Kidney (tissue), 14 donors: Measurements from ENCODE around the gene UNC13D. TPM values are rescaled to one million over a fixed set of nuclear protein-coding genes. Genes with fewer than 3 reads are reported as not detected.
"Not testable (repeated sequence)": the region's sequence is repeated elsewhere in the genome, so short reads cannot be mapped to it uniquely, and the experiment has no call there.

Source experiments
- DNase-seq, 5 donors: peaks; one replicate each; pipeline ENCODE4 v3.0.0-alpha.2; 2013 to 2020
- FAIRE-seq: peaks from 2 replicates; lab custom pipeline; 2012; peaks lifted over from hg19 to GRCh38; lab: Jason Lieb, UNC
- H3K27ac ChIP-seq, 2 donors: one replicate each; pipeline ENCODE4 v1.7.0; 2013; ENCODE audit warnings: low read depth in 2 of 2, low read length in 2 of 2, inconsistent platforms in 1 of 2
- H3K27me3 ChIP-seq: one replicate; pipeline ENCODE4 v1.7.1; 2013; ENCODE audit warnings: low read length, inconsistent platforms; ENCODE audit not compliant: control insufficient read depth, insufficient read depth
- H3K36me3 ChIP-seq, 3 donors: one replicate each; pipeline versions ENCODE4 v1.7.0 to v1.7.1; 2013; ENCODE audit warnings: low read length in 3 of 3, control low read depth in 1 of 3, inconsistent platforms in 1 of 3; ENCODE audit not compliant: insufficient read depth in 3 of 3, control insufficient read depth in 2 of 3
- H3K4me1 ChIP-seq, 3 donors: one replicate each; pipeline versions ENCODE4 v1.7.0 to v1.7.1; 2013; ENCODE audit warnings: low read length in 3 of 3, inconsistent platforms in 1 of 3, low read depth in 1 of 3; ENCODE audit not compliant: control insufficient read depth in 2 of 3, insufficient read depth in 2 of 3
- H3K4me3 ChIP-seq, 3 donors: one replicate each; pipeline versions ENCODE4 v1.7.0 to v1.8.1; 2013; ENCODE audit warnings: low read length in 3 of 3, control low read depth in 1 of 3, inconsistent platforms in 1 of 3
- H3K9ac ChIP-seq, 3 donors: one replicate each; pipeline versions ENCODE4 v1.7.0 to v1.7.1; 2013; ENCODE audit warnings: low read length in 3 of 3, control low read depth in 1 of 3, inconsistent platforms in 1 of 3
- H3K9me3 ChIP-seq, 3 donors: one replicate each; pipeline versions ENCODE4 v1.7.0 to v1.7.1; 2013; ENCODE audit warnings: low read length in 3 of 3, control low read depth in 1 of 3, inconsistent platforms in 1 of 3; ENCODE audit not compliant: control insufficient read depth in 2 of 3, insufficient read depth in 1 of 3
- intact Hi-C: fragments of 100-400 bp; cut with DNase I; formaldehyde crosslinking; loops from one replicate; pipeline ENCODE4 v1.11.1; 2022
- polyA plus RNA-seq: library from polyadenylated mRNA; stranded (reverse); fragments of 350-450 nt; fragmentation: Illumina TruSeq; extraction: RNeasy Lipid Tissue Mini Kit (QIAGEN cat#74804); gene quantifications from one replicate; pipeline ENCODE4 v1.2.3, GENCODE V29; 2014; ENCODE audit warnings: low read depth, low replicate concordance; ENCODE audit not compliant: insufficient read depth
- total RNA-seq: library from RNA; stranded (reverse); fragmentation: NEBNext Ultra II Directional; extraction: Animal tissue kit (Norgen Biotek cat#: 25700); gene quantifications from one replicate; pipeline ENCODE4 v1.2.1, GENCODE V29; 2021
- TF ChIP-seq, protein P1 (sequence below): IDR thresholded peaks from 3 replicates; pipeline ENCODE4 v1.5.1; 2012; ENCODE audit warnings: mild to moderate bottlenecking, moderate library complexity, borderline replicate concordance; ENCODE audit not compliant: insufficient read depth; ENCODE audit errors: extremely low read depth
- donor health status: control.
- donor health status: control.
- donor health status: control.
- donor health status: control.
- donor health status: control.
- donor health status: DM: yes; HTN: yes; CAD: no.
- donor health status: Normal renal cell carcinoma (clear cell type).

UNC13D gene
- total and polyA plus RNA-seq, 2 donors from 2014 or later, result 3.8 to 26.1 TPM

DNA sequence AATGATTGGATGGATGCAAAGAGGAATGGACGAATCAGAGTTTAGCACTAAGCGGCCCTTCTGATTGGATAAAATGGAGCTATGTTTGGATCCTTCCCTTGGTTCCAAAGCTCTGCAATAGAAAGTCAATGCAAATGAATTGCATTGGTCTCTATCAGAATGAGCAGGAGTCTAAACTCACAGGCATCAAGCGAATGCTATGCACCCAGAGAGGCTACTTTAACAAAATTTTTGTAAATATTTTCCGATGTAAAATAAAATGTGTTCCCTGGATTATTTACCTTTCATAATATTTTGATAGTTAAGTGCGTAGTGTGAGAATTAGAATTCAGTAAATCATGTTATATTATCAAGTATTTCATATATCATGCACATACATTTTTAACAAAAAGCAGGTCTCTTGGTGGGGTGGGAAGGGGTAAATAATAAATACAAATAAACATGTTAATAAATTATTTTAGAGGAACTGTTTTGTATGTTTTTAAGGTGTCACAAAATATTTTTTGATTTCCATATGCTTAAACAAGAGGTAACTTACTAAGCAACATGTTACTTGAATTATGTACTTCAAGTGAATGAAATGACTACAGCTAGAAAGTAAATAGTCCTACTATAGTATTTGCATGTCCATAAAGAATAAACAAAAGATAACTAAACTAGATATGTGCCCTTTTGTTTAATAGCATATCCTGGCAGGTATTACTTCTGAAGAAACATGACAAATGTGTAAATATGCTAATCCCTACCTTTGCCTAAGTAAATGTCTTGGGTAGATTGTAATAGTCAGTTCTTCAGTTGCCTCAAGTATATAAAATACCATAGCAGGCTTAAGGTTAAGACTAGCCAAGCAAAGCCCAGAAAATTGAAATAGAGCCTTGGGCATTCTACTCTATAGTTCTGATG lies 64.0 kb downstream of the UNC13D start:
- no peak overlapping the region for H3K4me3 ChIP-seq
- H3K9ac ChIP-seq, result no peak overlapping the region
- peak; percentile 99 for FAIRE-seq
- peaks cover 11 to 25% (median 18%) of the 10 kb centered on the region in 3 donors for H3K36me3 ChIP-seq
- peak overlapping the region in 1 of 2 donors; percentile 23 for H3K27ac ChIP-seq
- H3K27me3 ChIP-seq, result no peaks in the 10 kb centered on the region
- DNase-seq, result peak in 1 of 5 donors; percentile 24
- peaks cover 5 to 21% (median 10%) of the 10 kb centered on the region in 3 donors for H3K4me1 ChIP-seq
- intact Hi-C loops, result no loop called here
- TF ChIP-seq, protein P1, sequence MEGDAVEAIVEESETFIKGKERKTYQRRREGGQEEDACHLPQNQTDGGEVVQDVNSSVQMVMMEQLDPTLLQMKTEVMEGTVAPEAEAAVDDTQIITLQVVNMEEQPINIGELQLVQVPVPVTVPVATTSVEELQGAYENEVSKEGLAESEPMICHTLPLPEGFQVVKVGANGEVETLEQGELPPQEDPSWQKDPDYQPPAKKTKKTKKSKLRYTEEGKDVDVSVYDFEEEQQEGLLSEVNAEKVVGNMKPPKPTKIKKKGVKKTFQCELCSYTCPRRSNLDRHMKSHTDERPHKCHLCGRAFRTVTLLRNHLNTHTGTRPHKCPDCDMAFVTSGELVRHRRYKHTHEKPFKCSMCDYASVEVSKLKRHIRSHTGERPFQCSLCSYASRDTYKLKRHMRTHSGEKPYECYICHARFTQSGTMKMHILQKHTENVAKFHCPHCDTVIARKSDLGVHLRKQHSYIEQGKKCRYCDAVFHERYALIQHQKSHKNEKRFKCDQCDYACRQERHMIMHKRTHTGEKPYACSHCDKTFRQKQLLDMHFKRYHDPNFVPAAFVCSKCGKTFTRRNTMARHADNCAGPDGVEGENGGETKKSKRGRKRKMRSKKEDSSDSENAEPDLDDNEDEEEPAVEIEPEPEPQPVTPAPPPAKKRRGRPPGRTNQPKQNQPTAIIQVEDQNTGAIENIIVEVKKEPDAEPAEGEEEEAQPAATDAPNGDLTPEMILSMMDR, result no peak
- no peaks in the 10 kb centered on the region for H3K9me3 ChIP-seq

DNA sequence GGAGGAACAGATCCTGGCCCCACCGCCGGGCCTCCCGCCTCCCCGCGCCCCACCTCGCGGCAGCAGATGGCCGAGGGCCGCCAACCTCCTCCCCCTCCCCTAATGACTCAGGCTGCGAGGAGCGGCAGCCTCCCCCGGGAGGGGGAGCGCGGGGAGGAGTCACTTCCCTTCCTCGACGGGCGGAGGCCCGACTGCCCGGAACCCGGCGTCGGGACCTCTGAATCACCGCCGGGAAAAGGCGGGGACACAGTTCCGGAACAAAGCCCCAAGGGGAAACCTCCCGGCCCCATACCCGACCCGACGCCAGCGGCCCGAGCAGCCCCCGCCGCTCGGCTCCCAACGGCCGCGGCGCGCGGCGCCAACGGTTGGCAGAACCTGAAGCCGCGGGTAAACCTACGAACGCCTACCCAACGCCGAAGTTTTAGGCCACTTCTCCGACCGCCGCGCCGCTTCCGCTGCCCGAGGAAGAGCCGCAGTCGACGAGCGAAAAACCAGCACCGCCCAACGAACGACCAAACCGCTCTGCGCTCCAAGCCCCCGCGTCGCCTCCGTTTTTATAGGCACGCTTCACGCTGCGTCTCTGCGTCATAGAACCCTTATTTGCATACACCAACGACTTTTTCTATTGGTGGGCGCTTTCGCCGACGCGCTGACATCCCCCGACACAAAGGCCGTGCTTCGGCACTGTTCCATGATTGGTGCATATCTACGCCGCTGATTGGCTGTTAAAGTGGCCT lies 64.8 kb downstream of the UNC13D start:
- peaks cover 14 to 25% (median 18%) of the 10 kb centered on the region in 3 donors for H3K36me3 ChIP-seq
- intact Hi-C loops, result no loop called here
- peaks cover 5 to 22% (median 6%) of the 10 kb centered on the region in 3 donors for H3K4me1 ChIP-seq
- peak overlapping the region; percentile 98 for H3K27ac ChIP-seq
- peak overlapping the region; percentile 88 to 99 (median 98) for H3K9ac ChIP-seq
- FAIRE-seq (no peak), DNase-seq (peak; percentile 99 to 100 (median 99))
- H3K27me3 ChIP-seq, result no peaks in the 10 kb centered on the region
- TF ChIP-seq, protein P1, result no peak
- H3K9me3 ChIP-seq, result no peaks in the 10 kb centered on the region
- H3K4me3 ChIP-seq, result peak overlapping the region; percentile 86 to 98 (median 96)

DNA sequence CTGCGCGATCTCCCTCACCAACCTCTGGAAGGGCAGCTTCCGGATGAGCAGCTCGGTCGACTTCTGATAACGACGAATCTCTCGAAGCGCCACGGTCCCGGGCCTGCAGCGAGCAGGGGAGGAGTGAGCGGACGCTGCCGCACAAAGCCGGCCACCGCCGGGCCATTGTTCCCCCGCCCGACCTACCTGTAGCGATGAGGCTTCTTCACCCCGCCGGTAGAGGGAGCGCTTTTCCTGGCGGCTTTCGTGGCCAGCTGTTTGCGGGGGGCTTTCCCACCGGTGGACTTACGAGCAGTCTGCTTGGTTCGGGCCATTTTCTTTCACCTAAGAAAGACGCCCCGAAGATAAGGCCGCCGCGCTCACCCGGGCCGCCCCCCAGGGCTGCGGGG lies 65.3 kb downstream of the UNC13D start:
- DNase-seq, result peak in 2 of 5 donors; percentile 77 to 80
- no peaks in the 10 kb centered on the region for H3K9me3 ChIP-seq

DNA sequence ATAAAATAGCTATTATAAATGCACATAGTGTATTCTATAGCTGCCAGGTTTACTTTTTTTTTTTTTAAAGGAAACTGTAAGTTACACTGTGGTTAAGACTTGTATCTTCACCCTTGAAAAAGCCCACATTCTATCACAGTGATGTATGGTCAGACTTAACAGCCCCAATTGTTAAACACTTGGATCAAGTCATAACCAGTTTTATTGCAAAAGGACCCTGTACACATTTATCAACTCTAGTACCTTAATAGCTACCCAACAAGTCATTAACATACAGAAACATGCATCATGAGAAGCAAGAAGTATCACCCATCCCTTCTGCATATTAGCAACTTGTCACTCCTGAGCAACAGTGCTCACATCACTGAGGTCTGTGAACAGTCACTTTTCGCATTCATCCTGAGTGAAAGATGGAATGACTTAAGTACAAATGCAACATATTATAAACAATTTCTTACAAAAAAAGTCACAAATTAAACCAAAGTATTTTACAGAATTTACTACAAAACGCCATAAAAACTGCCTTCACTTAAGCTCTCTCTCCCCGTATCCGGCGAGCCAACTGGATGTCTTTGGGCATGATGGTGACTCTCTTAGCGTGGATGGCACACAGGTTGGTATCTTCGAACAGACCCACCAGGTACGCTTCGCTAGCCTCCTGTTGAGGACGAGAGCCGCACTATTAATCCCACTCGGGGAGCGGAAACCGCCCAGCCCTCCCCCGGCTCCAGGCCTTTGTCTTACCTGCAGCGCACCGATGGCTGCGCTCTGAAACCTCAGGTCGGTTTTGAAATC lies 65.9 kb downstream of the UNC13D start:
- FAIRE-seq (peak; percentile 32), DNase-seq (peak in 3 of 5 donors; percentile 33 to 73 (median 36))
- H3K9me3 ChIP-seq, H3K27me3 ChIP-seq, intact Hi-C loops: not testable (repeated sequence)
- peak overlapping the region; percentile 86 to 98 (median 96) for H3K4me3 ChIP-seq
- peak overlapping the region; percentile 98 for H3K27ac ChIP-seq
- H3K4me1 ChIP-seq, result peaks cover 0 to 17% (median 0%) of the 10 kb centered on the region in 3 donors
- peaks cover 14 to 25% (median 18%) of the 10 kb centered on the region in 3 donors for H3K36me3 ChIP-seq
- peak overlapping the region; percentile 88 to 99 (median 98) for H3K9ac ChIP-seq

More for the DNA sequence above, 65.3 kb downstream of the UNC13D start:
- Histone ChIP-seq H3K36me3 (peaks cover 14 to 25% (median 18%) of the 10 kb centered on the region in 3 donors), H3K4me3 (peak overlapping the region; percentile 86 to 98 (median 96)), H3K27ac (peak overlapping the region; percentile 98), H3K27me3 (no peaks in the 10 kb centered on the region), H3K9ac (peak overlapping the region; percentile 88 to 99 (median 98)), H3K4me1 (peaks cover 3 to 18% (median 3%) of the 10 kb centered on the region in 3 donors)
- no peak for FAIRE-seq
- intact Hi-C loops, result no loop called here
- TF ChIP-seq, protein P1, result peak; percentile 54
